Middle frontal gyrus (tissue), 1 donor: ENCODE measurements around the gene CDH4.

Source experiments
- DNase-seq: peaks from one replicate; pipeline ENCODE4 v3.0.0-alpha.2; 2015; ENCODE audit warnings: low spot score; ENCODE audit errors: extremely low spot score

The CDH4 gene

GRCh38 chr20:61951695-61952533, 699.9 kb downstream of the CDH4 start:
- no peak for DNase-seq

GRCh38 chr20:61953037-61954021, 701.3 kb downstream of the CDH4 start:
- DNase-seq, result no peak

DNA sequence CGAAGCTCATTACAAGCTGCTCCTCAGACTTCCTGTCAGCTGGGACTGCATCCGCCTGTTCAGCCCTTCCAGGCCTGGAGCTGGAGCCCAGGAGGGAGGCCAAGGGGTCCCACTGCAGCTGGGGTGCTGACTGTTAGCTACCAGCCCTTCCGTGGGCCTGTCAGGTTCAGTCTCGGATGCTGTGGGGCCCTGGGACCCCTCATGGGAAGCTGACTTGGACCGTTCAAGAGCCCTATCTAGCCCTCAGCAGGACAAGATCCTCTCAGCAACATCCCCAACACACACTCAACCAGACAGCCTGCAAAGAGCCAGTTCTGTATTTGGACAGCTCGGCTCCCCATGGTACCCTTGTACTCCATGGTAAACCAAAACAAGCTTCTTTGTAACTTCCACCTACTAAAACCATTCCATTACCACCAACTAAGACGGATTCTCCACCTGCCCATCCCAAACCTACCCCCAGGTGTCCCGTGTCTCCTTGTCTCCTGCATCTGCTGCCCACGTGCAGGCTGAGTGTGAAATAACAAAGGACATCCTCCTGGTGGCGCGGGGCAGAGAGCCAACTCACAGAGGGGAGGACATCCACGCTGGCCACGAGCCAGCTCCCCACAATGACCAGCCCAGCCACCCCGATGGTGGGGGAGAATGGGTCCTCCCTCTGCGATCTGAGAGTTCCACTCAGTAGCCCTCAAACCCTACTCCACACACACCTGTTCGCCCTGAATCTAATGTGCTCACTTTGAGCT, 702.4 kb downstream of the CDH4 start:
- no peak for DNase-seq

DNA sequence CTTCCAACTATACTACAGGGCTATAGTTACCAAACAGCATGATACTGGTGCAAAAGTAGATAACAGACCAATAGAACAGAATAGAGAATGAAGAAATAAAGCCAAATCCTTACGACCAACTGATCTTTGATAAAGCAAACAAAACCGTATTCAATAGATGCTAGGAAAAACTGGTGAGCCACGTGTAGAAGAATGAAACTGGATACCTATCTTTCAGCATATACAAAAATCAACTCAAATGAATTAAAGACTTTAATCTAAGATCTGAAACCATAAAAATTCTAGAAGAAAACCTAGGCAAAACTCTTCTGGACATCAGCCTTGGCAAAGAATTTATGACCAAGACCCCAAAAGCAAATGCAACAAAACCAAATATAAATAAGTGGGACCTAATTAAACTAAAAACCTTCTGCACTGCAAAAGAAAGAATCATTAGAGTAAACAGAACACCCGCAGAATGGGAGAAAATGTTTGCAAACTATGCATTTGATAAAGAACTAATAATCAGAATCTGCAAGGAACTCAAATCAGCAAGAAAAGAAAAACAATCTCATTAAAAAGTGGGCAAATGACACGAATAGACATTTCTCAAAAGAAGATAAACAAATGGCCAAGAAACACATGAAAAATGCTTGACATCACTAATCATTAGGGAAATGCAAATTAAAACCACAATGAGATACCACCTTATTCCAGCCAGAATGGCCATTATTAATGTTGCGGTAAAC, 703.8 kb downstream of the CDH4 start:
- DNase-seq, result no peak

GRCh38 chr20:61956396-61957342, 704.6 kb downstream of the CDH4 start:
- DNase-seq, result no peak

DNA sequence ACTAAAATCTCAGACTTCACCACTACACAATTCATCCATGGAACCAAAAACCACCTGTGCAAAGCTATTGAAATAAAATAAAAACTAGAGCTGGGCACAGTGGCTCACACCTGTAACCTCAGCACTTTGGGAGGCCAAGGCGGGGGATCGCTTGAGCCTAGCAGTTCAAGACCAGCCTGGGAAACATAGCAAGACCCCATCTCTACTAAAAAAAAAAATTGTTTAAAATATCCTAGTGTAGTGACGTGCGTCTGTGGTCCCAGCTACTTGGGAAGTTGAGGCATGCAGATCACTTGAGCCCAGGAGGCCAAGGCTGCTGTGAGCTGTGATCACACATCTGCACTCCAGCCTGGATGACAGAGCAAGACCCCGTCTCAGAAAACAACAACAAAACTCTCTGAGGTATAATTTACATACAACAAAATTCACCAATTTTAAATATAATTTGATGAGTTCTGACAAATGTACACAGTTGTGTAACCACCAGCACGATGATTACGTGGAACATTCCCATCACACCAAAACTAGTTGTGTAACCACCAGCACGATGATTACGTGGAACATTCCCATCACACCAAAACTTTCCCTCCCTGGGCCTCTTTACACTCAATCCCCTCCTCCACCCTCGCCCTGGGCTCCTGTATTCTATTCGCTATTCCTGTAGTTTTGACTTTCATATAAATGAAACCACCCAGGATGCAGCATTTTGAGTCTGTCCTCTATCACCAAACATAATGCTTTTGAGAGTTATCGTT, 706.1 kb downstream of the CDH4 start:
- no peak for DNase-seq

DNA sequence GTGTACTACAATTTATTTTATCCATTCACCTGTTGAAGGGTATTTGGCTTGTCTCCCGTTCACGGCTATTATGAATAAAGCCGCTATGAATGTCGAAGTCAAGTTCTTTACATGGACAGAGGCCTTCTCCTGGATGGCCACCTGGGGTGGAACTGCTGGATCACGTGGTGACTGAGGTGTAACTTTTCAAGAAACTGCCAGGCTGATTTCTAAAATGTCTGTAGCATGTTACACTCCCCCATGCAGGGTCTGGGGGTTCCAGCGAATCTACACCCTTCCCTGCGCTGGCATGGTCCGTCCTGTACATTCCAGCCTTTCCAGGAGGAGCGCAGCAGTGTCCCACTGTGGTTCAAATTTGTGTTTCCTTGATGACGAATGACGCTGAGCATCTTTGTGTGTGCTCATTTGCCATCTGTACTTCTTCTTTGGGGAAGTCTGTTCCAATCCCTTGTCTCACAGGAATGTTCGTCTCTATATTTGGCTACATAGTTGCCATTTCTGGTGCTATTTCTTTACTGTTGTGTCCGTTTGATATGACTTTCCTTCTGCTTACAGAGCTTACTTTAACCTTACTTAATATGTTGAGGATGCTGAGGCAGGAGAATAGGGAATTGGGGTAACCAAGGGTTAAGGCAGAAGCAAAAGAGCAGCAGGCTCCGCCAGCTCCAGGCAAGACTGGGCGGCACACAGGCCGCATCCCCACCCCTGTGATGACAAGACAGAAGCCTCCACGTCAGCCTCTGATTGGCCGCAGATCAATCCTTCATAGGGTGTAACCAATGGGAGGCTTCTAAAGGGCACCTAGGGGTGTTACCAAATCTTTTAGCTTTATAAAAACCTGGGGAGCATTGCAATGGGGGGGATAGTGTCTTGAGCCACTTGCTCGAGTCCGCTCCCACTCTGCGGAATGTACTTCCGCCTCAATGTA, 707.0 kb downstream of the CDH4 start:
- DNase-seq, result no peak

DNA sequence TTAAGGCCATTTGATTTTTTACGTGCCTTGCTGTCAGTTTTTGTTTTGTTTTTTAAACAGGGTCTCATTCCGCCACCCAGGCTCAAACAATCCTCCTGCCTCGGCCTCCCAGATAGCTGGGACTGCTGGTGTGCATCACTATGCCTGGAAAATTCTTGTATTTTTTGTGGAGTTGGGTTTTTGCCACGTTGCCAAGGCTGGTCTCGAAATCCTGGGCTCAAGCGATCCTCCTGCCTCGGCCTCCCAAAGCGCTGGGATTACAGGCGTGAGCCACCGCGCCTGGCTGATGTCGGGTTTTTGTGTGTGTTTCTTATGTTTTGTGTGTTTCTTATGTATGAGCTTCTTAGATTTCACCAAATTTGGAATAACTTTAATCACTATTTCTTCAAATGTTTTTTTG, 708.8 kb downstream of the CDH4 start:
- no peak for DNase-seq

DNA sequence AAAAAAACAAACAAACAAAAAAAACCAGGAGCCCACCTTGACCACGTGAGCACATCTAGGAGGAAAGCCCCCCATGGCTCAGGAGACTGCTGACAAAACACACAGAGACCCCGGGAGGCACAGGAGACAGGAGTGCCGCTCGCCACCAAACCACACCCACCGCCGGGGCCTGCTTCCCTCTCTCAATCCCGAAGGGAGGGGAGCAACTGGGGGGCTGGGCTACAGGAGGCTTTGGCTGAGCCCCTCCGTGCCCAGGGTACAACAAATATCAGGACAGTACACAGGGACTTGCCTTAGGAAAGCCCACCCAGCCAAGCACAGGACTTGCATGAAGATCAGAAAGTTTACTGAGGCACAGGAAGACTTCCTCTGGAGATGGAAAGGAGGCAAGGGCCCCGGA, 711.1 kb downstream of the CDH4 start:
- no peak for DNase-seq

- no peak for DNase-seq
Observed at GRCh38 chr20:61963885-61964674, 712.0 kb downstream of the CDH4 start.

GRCh38 chr20:61964675-61965605, 712.9 kb downstream of the CDH4 start:
- DNase-seq, result no peak

DNA sequence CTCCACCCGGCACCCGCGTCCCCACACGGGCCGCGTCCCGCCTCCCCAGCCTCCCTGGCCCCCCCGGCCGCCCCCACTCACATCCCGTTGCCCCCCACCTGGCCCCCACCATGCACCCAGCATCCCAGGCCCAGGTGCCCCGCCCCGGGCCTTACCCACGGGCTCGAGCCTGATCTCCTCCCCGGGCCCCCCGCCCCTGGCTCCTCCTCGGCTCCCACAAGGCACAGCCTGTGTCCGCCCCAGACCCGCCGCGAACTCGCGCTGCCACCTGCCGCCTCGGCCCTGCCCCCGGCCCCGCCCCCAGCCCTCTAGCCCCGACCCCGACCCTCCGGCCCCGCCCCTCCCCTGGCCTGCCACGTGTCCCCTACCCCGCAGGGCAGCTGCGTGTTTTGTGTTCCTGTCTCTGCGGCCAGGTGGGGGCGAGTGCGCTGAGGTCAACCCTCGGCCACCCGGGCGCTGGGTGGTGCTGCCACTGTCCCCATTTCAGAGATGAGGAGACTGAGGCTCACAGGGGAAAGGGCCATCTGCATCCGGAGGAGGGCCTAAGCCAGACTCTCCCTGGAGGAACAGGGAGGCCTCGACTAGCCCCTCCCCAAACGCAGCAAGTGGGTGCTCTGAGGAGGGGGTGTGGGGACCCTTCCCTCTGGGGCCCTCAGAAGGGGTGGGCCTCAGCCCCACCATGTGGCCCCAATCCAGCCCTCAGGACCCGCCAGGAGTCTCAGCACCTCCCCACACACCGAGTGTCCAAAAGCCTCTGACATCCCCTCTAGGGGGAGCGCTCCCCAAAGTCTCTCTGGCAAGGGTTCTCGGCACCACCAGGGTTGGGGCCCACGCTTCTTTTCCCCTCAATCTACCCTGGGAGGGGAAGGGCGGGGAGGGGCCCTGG, 713.8 kb downstream of the CDH4 start:
- DNase-seq, result no peak

- no peak for DNase-seq
Observed at GRCh38 chr20:61966492-61967244, 714.6 kb downstream of the CDH4 start.

- DNase-seq, result no peak
Observed at GRCh38 chr20:61967300-61967699, 715.2 kb downstream of the CDH4 start.
